ENCODE measurements around the gene RAB34. TPM values are rescaled to one million over a fixed set of nuclear protein-coding genes. Genes with fewer than 3 reads are reported as not detected.

The RAB34 gene
- total RNA-seq, 1 donor from 2014 or later = 21.3 TPM

DNA sequence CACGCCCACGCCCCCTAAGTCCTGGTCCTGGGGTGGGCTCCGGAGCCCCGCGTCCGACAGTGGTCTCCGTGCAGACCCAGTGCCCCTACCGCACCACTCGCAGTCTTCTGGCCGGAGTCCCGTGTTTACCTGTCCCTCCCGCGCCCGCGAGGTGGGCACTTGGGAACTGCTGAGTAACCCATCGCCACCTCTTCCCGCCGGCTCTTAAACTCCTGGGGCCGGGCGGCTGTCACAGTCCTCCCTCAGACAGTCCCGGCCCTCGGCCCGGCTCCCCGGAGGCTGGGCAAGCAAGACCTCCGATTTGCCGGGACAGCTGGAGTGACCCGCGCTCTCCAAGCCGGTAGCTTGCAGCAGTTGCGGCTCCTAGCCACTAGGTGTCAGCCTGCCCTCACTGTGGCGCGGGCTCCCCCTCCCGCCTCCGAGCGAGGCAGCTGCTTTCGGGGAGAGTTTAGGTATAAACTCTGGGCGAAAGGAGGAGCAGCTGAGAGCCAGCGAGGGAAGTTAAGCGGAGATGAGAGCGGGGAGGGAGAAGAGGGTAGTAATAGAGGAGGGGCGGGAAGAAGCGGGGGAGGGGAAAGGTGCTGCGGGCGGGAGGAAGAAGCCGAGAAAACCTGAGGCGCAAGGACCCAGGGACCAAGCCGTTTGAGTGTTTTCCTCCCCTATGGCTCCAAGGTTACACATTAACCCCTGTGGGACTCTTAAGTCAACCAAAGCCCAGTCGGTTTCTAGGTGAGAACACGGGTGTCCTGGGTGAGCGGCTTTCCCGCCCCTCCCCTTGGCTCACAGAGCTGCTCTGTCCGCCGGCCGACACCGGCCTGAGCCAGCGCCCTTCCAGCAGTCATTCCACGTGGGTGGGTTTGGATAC is 9.2 kb upstream of the RAB34 start:
- CTCF ChIA-PET = interaction anchor here (0.7 to 6.1 kb wide), 32 partner anchors 7 to 422 kb away, joined by 3 to 545 read pairs (median 8); partner anchors contain the start of genes DHRS13, ERAL1, FAM222B and FLOT2
- TF ChIP-seq, protein P1, sequence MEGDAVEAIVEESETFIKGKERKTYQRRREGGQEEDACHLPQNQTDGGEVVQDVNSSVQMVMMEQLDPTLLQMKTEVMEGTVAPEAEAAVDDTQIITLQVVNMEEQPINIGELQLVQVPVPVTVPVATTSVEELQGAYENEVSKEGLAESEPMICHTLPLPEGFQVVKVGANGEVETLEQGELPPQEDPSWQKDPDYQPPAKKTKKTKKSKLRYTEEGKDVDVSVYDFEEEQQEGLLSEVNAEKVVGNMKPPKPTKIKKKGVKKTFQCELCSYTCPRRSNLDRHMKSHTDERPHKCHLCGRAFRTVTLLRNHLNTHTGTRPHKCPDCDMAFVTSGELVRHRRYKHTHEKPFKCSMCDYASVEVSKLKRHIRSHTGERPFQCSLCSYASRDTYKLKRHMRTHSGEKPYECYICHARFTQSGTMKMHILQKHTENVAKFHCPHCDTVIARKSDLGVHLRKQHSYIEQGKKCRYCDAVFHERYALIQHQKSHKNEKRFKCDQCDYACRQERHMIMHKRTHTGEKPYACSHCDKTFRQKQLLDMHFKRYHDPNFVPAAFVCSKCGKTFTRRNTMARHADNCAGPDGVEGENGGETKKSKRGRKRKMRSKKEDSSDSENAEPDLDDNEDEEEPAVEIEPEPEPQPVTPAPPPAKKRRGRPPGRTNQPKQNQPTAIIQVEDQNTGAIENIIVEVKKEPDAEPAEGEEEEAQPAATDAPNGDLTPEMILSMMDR (IDR thresholded peaks at IDR 0.05) = peak; percentile 78

DNA sequence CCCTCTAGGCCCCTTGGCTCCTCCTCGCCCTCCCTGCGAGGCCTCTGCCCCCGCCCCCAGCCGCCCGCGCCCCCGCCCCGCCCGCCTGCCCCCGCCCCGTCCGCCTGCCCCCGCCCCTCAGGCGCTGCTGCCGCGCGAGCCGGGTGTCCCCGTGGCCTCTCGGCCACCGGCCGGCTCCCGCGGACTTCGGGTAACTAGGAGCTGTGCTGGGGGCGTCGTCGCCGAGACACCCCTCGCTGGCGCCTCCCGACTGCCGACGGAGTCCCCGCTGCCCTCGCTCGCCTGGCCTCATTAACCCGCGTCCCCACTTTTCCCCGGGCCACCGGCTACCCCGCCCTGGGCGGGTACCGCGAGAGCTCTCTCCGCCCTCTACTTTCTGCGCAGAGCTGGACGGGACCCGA is 8.6 kb upstream of the RAB34 start, which contains the start of gene TLCD1:
Gene TLCD1, minus strand, starts transcription at position 8 of the 401 bp plus-strand sequence. CDS start 136 bp downstream, outside the sequence.
- DNase-seq (peak; percentile 84), ATAC-seq (ENCODE audit: low read depth) (peak; percentile 23)
- CTCF ChIA-PET = interaction anchor here (0.7 to 6.1 kb wide), 27 partner anchors 9 to 239 kb away, joined by 3 to 545 read pairs (median 8); partner anchors contain the start of genes DHRS13, ERAL1, FAM222B and FLOT2
- H3K27ac Mint-ChIP-seq = peak within 1 kb of the TSS; percentile 99
- peaks cover 73% of the 10 kb centered on the region for H3K4me1 Mint-ChIP-seq
- intact Hi-C loops (cut with micrococcal nuclease) = loop anchor here (1.0 to 5.0 kb wide), 3 partner anchors 15 to 841 kb away; partner anchors contain the start of genes ABHD15, PROCA1 and TP53I13
- H3K4me3 Mint-ChIP-seq = peak within 1 kb of the TSS; percentile 95
- H3K36me3 Mint-ChIP-seq (ENCODE audit: low read depth) = peaks cover 46% of the 10 kb centered on the region
- TF ChIP-seq, protein P1 (IDR thresholded peaks at IDR 0.05) = no peak
- POLR2A ChIA-PET = interaction anchor here (0.5 to 18.0 kb wide), 30 partner anchors 9 to 656 kb away, joined by 3 to 2384 read pairs (median 14); partner anchors contain the start of genes BLTP2, DHRS13, FAM222B and FLOT2
- H3K9me3 Mint-ChIP-seq = no peaks in the 10 kb centered on the region
- H3K27me3 Mint-ChIP-seq = no peaks in the 10 kb centered on the region

More for the DNA sequence above, 9.2 kb upstream of the RAB34 start:
- Mint-ChIP-seq H3K9me3 (no peaks in the 10 kb centered on the region), H3K4me1 (peaks cover 66% of the 10 kb centered on the region), H3K36me3 (ENCODE audit: low read depth) (peaks cover 40% of the 10 kb centered on the region), H3K4me3 (peak overlapping the region; percentile 95), H3K27ac (peak overlapping the region; percentile 99), H3K27me3 (no peaks in the 10 kb centered on the region)
- intact Hi-C loops (cut with micrococcal nuclease) = loop anchor here (1.0 to 5.0 kb wide), 8 partner anchors 8 to 840 kb away; partner anchors contain the start of genes ABHD15, DHRS13, PROCA1 and RPL23A
- peak; percentile 40 for ATAC-seq (ENCODE audit: low read depth)
- DNase-seq = peak; percentile 87
- POLR2A ChIA-PET = interaction anchor here (0.5 to 18.0 kb wide), 40 partner anchors 7 to 657 kb away, joined by 3 to 2384 read pairs (median 6); partner anchors contain the start of genes BLTP2, DHRS13, FAM222B and FLOT2

DNA sequence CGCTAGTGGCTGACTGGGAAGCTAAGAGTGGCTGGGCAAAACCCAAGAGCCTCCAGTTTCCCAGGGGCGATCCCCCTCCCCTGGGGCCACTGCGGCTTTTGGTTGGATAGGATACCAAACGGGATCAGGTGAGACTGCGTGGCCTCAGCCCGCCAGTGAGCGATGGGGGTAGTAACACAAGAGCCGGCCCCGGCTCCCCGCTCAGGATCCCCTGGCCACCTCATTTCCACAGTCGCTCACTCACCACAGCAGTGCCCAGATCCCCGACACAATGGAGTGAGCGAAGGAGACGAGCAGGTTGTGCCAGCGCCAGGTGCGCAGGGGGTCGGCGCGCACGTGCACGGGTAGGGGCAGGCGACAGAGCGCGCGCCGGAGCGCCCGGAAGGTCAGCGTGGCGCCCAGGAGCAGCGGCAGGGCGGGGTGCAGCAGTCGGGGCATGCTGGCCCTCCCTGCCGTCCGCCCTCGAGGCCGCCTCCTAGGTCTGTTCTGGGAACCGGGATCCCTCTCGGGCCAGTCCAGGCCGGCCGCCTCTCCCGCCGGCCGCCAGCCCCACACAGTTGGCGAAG is 8.1 kb upstream of the RAB34 start:
- TF ChIP-seq, protein P1 (IDR thresholded peaks at IDR 0.05) = no peak
- peak; percentile 39 for DNase-seq
- H3K9me3 Mint-ChIP-seq = no peaks in the 10 kb centered on the region
- peaks cover 77% of the 10 kb centered on the region for H3K4me1 Mint-ChIP-seq
- no peak for ATAC-seq (ENCODE audit: low read depth)
- ChIA-PET CTCF (interaction anchor here (0.9 to 6.1 kb wide), 21 partner anchors 15 to 228 kb away, joined by 3 to 545 read pairs (median 11); partner anchors contain the start of genes DHRS13, FAM222B, FLOT2 and PHF12), POLR2A (interaction anchor here (0.7 to 18.0 kb wide), 24 partner anchors 10 to 386 kb away, joined by 3 to 2384 read pairs (median 17); partner anchors contain the start of genes BLTP2, DHRS13, FLOT2 and PHF12)
- intact Hi-C loops (cut with micrococcal nuclease) = loop anchor here (1.0 to 5.0 kb wide), 3 partner anchors 14 to 842 kb away; partner anchors contain the start of genes ABHD15, PROCA1 and TP53I13
- peak overlapping the region; percentile 92 for H3K27ac Mint-ChIP-seq
- peaks cover 51% of the 10 kb centered on the region for H3K36me3 Mint-ChIP-seq (ENCODE audit: low read depth)
- peak overlapping the region; percentile 93 for H3K4me3 Mint-ChIP-seq
- no peaks in the 10 kb centered on the region for H3K27me3 Mint-ChIP-seq

DNA sequence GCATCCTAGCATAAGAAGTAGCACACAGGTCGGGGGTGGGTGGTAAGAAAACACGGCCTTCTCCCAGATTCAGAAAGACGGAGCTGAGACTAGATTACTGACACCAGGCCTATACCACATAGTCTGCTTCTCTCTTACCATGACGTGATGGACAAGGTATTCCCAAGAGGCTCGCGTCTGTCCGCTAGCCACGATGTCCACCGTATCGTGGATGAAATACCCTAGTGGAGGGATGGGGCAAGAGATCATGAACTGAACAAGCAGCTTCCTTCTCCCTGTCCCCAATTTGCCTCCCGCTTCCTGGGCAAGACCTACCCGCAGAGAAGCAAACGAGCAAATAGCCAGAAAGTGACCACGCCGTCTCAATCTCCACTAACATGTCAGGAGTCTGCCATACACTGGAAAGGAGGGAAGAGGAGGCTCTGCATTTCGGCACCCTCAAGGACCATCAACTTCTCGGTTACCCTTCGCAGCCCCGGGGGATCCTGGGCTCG is 7.5 kb upstream of the RAB34 start:
- POLR2A ChIA-PET = interaction anchor here (0.7 to 18.0 kb wide), 18 partner anchors 9 to 387 kb away, joined by 3 to 2384 read pairs (median 23); partner anchors contain the start of genes BLTP2, DHRS13, ERAL1 and FLOT2
- Mint-ChIP-seq H3K27me3 (no peaks in the 10 kb centered on the region), H3K4me1 (peaks cover 80% of the 10 kb centered on the region)

More for the DNA sequence above, 7.5 kb upstream of the RAB34 start:
- CTCF ChIA-PET = interaction anchor here (1.0 to 6.1 kb wide), 6 partner anchors 21 to 176 kb away, joined by 4 to 545 read pairs (median 31); partner anchors contain the start of genes DHRS13, FLOT2 and TRAF4
- intact Hi-C loops (cut with micrococcal nuclease) = loop anchor here (5.0 kb wide), 2 partner anchors 178 to 842 kb away; partner anchors contain the start of genes ABHD15 and TP53I13
- peaks cover 56% of the 10 kb centered on the region for H3K36me3 Mint-ChIP-seq (ENCODE audit: low read depth)
- ATAC-seq (ENCODE audit: low read depth) (no peak), DNase-seq (no peak)
- TF ChIP-seq, protein P1 (IDR thresholded peaks at IDR 0.05) = no peak
- H3K9me3 Mint-ChIP-seq = no peaks in the 10 kb centered on the region
- peak overlapping the region; percentile 93 for H3K4me3 Mint-ChIP-seq
- peak overlapping the region; percentile 92 for H3K27ac Mint-ChIP-seq
